NK-92 (cell line): ENCODE data around the gene IARS2.
"Not testable (repeated sequence)": the region's sequence is repeated elsewhere in the genome, so short reads cannot be mapped to it uniquely, and the experiment has no call there.

Source experiments
- DNase-seq: peaks from one replicate; lab custom pipeline; 2025; ENCODE audit not compliant: unreplicated experiment; lab: John Stamatoyannopoulos, UW

Gene IARS2

DNA sequence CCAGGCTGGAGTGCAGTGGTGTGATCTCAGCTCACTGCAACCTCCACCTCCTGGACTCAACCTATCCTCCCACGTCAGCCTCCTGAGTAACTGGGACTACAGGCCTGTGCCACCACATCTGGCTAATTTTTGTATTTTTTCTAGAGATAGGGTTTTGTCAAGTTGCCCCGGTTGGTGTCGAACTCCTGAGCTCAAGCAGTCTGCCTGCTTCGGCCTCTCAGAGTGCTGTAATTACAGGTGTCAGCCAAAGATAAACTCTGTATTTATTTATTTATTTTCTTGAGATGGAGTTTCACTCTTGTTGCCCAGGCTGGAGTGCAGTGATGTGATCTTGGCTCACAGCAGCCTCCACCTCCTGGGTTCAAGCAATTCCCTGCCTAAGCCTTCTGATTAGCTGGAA, 18.7 kb downstream of the IARS2 start:
- not testable (repeated sequence) for DNase-seq

DNA sequence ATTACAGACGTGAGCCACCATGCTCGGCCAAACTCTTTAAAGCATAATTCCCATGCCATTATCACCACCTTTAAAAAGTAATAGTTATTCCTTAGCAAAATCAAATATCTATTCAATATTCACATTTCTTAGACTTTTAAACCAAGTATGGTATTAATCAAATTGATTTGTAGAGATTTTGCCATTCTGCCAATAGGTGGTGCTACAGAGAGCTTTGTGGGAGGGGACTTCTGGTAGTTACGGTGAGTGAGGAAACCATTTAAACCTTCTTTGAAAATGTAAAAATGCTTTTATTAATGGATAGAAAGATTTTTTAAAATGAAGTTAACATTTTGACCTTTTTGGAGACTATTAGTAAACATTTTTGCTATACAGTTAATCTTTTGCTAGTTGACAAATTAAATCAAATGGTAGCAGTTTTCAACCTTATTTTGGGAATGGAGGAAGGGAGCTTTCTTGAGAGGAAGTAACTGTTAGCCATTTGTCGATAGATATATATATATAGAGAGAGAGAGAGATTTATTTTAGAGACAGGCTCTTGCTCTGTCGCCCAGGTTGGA, 19.3 kb downstream of the IARS2 start:
- no peak for DNase-seq

DNA sequence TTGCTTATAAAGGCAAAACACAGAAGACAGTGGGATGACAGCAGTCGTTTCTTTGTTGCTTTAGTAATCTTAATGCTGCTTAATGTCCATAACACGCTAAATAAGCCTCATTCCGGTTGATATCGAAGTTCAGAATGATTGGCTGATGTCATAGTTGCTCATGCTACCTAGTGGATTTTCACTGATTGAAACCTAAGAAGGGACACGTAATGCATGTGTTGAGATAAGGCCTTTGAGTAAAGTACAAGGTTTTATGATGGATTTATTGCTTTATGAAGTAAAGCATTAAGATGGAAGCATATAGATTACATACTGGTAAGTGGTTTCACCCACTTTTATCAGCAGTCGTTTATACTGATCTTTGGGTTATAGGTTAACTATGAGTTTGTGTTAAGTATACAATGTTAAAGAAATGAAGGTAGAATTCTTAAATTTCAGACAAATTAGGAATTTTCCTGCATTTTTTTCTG, 25.1 kb downstream of the IARS2 start:
- DNase-seq: no peak

DNA sequence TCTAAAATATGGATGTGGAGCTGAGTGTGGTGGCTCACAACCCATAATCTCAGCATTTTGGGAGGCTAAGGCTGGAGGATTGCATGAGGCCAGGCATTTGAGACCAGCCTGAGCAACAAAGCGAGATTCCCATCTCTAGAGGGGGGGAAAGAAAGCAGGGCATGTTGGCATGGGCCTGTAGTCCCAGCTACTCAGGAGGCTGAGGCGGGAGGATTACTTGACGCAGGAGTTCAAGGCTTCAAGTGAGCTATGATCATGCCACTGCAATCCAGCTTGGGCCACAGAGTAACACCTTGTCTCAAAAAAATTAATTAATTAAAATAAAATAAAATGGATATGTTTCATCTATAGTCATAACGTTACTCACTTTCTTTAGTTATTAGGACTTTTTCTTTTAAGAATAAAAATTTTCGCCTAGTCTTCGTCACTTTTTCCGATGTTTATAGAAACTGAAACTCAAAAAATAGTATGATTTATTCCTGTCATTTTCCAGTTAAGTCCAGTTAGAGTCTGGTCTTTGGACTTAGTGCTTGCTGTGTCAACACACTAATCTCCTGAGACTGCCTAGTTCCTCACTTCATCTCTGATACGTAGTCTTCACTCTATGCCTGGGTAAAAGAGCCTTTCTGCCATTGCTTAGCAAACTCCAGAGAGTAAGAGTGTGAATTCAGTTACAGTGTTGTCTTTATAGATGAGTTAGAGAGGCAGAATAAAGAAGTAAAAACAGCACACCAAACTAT, 28.0 kb downstream of the IARS2 start:
- DNase-seq: no peak

DNA sequence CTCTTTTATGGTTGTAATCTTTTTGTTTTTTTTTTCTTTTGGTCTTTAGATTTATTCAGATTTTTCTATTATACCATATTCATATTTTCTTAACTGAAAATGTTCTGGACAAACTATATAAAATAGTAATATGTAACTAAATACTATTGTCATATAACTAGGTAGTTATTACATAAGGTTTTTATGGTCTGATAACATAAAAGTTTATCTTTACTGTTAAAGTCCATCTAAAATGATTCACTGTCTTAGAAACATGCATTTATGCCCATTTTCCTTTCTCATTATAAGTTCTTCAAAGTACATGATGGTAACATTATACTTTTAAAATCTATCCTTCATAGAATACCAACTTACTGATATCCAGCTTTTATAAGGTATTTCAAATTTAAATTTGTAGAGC, 29.1 kb downstream of the IARS2 start:
- no peak for DNase-seq

DNA sequence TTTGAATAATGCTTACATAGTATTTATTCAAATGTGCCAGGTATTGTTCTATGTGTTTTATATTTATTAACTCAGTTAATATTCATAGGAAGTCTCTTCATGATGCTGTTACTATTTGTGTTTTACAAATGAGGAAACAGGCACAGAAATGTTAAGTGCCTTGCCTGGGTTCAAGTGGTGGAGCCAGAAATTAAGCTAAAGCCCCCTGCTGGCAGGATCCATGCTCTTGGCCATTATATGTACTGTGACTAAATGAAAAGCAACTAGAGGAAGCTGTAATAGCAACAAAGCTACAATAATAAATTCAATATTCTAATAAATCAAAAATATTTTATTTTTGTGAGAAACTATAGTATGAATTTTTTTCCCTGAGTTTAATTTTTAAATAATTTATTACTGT, 30.0 kb downstream of the IARS2 start:
- no peak for DNase-seq

DNA sequence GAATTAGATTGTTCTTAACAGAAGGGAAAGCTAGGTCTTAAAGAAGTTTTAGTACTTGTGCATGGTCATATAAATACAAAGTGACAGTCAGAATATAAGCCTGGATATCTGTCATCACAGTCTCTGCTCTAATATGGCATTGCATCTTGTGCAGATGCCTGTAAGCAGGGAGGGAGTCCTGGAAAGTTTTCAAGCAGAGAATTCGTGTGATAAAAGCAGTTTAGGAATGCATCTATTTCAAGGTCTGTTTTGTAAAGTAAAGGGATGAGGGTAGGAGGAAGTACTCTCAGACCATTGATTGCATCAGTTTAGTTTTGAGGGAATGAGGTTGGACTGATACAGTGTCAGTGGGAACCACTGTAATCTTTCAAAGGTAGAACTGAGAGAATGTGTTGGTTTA, 30.6 kb downstream of the IARS2 start:
- DNase-seq: no peak

DNA sequence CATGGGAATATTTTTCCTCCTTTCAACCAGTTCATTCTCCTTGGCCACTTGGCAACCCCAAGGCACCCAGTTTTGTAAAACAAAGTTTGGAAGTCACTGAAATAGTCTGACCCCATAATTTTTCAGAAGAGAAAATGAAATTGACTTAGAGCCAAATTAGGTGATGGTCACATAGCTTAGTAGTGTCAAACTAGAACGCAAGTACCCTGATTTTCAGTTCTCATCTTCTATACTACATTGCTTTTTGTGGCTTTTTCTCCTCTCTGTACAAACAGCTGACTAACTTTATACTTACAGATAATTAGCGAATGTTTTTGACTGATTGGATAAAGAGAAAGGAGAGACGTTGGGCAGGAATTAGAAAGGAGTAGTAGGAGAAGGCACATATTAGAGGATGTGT, 33.1 kb downstream of the IARS2 start:
- no peak for DNase-seq

DNA sequence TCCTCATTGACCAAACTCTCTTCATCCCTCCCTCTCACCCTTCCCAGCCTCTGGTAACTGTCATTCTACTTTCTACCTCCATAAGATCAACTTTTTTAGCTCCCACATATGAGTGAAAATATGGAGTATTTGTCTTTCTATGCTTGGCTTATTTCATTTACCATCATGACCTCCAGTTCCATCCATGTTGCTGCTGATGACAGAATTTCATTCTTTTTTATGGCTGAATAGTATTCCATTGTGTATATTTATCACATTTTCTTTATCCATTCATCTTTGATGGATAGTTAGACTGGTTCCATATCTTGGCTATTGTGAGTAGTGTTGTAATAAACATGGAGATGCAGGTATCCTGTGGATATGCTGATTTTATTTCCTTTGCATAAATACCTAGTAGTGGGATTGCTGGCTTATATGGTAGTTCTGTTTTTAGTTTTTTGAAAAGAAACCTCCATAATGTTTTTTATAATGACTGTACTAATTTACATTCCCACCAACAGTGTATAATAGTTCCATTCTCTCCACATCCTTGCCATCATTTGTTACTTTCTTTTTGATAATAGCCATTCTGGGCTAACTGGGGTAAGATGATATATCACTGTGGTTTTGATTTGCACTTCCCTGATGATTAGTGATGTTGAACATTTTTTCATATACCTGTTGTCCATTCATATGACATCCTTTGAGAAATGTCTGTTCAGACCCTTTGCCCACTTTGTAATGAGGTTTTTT, 35.7 kb downstream of the IARS2 start:
- no peak for DNase-seq

DNA sequence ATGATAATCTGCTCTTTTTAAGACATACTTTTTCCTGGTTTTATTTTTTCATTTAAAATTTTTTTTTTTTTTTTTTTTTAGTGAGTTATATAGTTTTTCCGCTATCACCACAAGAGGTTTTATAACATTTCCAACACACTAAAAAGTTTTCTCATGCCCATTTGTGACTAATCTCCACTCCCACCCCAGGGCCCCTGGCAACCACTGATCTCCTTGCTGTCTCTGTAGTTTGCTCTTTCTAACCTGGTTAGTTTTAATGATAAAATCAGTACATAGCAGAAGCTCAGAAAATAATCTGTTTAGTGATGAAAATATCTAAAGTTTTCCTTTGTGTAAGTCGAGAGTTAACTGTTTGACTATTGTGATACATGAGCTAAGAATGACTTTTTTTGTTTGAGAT, 41.8 kb downstream of the IARS2 start:
- no peak for DNase-seq

DNA sequence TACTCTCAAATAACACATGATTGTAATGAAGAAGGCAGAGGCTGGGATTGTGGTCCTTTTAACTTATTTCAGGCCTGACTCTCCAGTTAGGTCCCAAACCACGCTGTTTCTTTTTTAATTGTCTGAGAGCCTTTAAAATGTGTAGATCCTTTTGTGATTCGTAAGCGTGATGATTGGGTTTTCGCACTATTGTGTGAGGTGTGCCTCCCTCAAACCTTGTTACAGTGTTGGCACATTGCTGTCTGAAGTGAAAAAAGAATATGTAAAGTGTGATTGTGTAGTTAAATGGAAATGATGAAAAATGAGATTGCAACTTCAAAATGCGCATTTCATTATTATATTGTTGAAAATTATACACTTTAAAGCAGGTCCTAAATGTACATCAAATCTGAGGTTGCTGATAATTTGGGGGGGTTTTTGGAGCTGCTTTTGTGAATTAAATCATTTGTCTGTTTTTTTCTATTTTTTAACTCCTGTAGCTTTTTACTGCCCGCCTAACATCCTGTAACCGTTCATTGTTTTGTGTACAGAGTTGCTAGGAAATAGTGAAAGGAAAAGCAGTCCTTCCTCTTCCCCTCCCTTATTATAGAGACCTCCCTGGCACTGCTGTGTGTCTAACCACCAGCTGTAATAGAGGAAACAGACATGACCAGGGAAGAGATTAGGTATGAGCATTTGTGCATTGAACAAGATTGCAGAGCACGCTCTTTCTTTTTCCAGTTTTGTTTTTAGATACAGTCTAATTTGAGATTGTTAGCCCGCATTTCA, 43.3 kb downstream of the IARS2 start:
- no peak for DNase-seq

DNA sequence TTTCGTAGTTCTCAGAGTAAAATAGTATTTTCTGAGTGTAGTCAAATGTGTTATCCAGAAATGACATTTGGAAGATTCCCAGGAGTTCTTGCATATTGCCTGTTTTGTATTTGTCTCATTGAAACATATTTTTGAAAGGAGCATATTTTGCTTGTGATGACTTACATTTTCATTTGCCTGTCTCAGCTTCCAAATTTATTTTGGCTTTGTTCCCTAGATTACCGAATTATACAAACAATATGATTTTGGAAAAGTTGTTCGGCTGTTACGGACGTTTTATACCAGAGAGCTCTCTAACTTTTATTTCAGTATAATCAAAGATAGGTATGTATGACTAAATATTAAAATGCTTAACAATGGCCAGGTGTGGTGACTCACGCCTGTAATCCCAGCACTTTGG, 46.0 kb downstream of the IARS2 start:
- DNase-seq: no peak

DNA sequence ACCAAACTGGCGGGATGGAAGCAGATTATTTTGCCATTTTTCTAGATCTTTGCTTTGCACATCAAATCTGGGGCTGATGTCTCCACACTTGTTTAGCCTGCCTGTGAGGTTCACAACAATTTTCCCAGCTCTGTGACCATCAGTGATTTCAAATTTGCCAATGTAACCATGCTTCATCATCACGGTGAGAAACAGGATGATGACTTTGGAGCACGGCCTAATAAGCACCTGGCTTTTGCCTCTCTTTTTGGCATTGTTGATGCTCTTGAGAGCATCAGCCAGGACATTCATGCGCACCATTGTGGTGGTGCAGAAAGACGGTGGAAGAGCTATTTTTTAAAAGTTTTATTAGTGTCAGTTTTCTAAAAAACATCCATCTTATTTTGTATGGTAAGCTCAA, 50.1 kb downstream of the IARS2 start:
- DNase-seq: no peak

DNA sequence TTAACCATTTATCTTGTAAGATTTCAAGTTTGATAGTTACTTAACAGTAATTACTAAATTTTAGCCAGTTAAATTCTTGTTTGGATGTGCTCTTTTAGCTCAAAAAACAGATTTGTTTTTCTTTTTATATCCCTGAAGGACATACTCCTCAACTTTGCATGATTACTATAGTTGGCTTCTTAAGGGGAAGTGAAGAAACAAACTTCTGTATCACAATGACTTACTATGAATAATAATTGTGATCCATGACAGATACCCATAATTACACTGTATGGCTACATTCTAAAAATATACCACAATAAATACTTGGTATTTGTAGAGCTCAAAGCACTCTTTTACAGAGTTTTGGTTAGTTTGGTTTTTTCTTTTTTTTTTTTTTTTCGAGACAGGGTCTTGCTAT, 55.8 kb downstream of the IARS2 start:
- DNase-seq: no peak

DNA sequence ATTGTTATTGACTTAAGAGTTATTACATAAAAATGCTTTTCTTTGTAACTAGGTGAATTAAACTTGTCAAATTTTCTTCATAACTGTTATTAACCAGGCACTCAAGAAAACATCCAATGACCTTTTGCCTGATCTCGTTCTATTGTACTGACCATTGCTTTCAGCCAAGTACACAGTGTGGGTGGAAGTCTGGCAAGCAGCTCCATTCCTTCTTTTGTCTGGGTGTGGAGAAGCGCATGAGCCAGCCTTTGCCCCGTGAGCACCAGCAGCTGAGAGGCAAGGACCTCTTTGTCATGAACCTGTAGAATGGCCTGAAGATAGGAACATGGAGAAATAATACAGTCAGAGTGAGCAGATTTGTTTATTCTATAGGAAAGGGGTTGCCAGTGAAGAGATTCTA, 57.5 kb downstream of the IARS2 start:
- no peak for DNase-seq

DNA sequence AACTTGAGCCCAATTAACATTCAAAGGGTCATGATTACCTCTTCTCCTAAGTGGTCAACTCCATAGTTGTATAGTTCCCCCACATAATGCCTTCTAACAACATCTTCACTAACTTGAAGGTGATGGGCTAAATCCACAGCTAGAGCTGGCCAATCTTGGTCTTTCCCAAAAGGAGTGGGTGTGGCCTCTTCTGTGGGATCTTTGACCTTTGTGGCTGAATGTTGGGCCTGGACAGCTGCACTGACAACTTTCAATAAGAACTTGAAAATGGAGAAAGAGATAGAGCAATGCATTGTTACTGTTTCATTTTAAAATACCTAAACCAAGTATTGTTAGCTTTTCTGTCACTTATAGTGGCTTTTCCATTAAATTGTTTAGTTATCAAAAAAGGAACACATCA, 59.2 kb downstream of the IARS2 start:
- DNase-seq: no peak

DNA sequence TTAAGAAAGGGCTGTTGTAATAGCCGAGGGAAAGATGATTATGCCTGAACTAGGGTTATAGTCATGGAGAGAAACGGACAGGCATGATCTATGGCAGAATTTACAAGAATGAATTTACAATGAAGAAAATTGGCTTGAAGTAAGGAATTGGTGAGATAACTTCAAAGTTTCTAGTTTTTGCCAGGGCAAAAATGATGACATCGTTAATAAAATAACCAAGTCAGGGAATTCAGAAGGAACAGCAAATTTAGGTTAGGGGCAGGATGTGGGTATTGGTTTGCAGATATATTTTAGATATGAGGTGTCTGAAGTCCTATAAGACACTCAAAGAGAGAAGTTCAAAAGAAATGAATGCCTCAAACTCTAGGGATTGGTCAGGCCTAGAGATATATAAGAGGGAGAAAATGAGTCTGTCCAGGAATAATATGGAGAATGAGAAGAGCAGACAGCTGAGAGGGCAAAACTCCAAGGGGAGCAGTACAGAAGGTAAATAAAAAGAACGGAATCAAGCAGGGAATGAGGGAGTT, 62.8 kb downstream of the IARS2 start:
- no peak for DNase-seq

DNA sequence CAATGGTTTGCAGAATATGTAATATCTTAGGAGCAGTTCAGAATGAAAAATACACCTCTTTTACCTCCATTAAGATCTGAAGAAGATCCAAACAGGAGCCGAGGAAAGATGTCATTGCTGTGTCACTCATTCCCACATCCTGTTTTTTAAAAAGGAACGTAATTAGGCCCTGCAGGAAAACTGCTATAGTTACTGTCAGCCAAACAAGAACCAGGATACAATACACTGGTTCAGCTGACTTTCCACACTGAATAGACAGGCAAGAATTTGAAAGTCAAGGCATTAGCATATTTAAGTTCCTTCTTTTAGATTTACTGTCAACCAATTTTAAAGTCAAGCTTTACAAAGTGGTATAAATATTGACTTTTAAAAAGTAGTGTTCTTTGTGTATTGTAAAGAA, 63.8 kb downstream of the IARS2 start:
- no peak for DNase-seq

DNA sequence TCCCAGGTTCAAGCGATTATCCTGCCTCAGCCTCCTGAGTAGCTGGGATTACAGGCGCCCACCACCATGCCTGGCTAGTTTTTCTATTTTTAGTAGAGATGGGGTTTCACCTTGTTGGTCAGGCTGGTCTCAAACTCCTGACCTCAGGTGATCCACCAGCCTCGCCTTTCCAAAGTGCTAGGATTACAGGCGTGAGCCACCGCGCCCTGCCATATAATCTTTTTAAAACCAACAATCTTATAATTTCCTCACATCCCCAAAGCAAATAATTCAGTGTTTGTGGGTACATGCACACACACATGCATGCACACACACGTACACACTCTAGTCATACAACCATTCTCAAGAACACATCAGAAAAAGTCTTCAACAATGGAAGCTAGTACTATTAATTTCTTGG, 64.6 kb downstream of the IARS2 start:
- not testable (repeated sequence) for DNase-seq

DNA sequence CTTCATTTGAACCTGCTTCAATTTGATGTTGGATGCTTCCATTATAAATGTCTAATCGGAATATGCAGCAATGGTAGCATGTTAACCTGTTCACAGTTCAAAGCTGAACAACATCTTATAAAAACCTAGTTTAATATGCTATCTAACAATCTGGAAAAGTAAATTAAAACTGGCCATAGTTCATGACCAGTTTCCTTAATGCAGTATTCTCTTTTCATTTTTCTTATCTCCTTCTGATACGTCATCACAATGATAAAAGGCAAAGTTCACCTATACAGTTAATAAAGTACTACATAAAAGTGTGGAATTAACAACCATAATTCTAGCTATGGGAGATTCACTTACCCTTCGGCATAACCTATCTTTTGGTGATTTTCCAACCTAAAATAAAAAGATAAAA, 65.1 kb downstream of the IARS2 start:
- no peak for DNase-seq

DNA sequence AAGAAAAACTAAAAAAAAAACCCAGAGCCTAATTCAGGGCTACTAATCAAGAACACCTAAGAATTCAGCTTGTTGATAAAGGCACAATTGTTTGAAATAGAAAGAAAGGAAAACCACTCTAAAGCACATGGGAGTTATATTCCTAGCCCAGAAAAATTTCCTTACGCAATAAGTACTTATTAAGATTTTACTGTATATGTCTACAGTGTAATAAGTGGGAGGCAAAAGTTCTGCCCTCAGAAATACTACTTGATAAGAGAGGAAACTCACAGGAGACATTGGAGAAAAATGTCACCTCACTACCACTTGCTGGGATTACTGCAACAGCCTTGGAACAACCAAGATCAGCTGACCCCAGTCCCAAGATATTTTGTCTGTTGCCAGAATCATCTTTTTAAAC, 66.1 kb downstream of the IARS2 start:
- no peak for DNase-seq
